Neural progenitor cell (in vitro differentiated cells): ENCODE data around the gene LRRN2. TPM values are rescaled to one million over a fixed set of nuclear protein-coding genes. Genes with fewer than 3 reads are reported as not detected.
A peak's percentile ranks its signal among the peaks of the same experiment; 100 is the strongest.

ENCODE experiments used
- DNase-seq: peaks from one replicate; pipeline ENCODE4 v3.0.0-alpha.2; 2016; ENCODE audit warnings: low spot score
- H2AFZ ChIP-seq: fragments of 200-600 bp; sonication (generic); replicated peaks from 2 replicates; pipeline ENCODE4 v1.6.1; 2016; ENCODE audit warnings: antibody characterized with exemption
- H3F3A ChIP-seq: fragments of 200-600 bp; sonication (generic); 2 replicates; pipeline ENCODE4 v1.6.1; 2016; ENCODE audit warnings: antibody characterized with exemption, low read depth
- H3K27ac ChIP-seq: fragments of 200-600 bp; sonication (generic); 2 replicates; pipeline ENCODE4 v1.5.1; 2016; ENCODE audit warnings: mild to moderate bottlenecking
- H3K27me3 ChIP-seq: fragments of 200-600 bp; sonication (generic); 2 replicates; pipeline ENCODE4 v1.6.1; 2016; ENCODE audit warnings: mild to moderate bottlenecking, moderate library complexity
- H3K36me3 ChIP-seq: fragments of 200-600 bp; sonication (generic); 2 replicates; pipeline ENCODE4 v1.5.1; 2016
- H3K4me1 ChIP-seq: fragments of 200-600 bp; sonication (generic); 2 replicates; pipeline ENCODE4 v1.6.1; 2016; ENCODE audit warnings: mixed run types
- H3K4me2 ChIP-seq: fragments of 200-600 bp; sonication (generic); 2 replicates; pipeline ENCODE4 v1.6.1; 2016
- H3K4me3 ChIP-seq: fragments of 200-600 bp; sonication (generic); 2 replicates; pipeline ENCODE4 v1.5.1; 2016
- H3K79me2 ChIP-seq: fragments of 200-600 bp; sonication (generic); 2 replicates; pipeline ENCODE4 v1.6.1; 2016; ENCODE audit warnings: low read depth
- H3K9ac ChIP-seq: fragments of 200-600 bp; sonication (generic); 2 replicates; pipeline ENCODE4 v1.6.1; 2016
- H3K9me3 ChIP-seq: fragments of 200-600 bp; sonication (generic); 2 replicates; pipeline ENCODE4 v1.5.1; 2016; ENCODE audit warnings: low read depth
- H4K20me1 ChIP-seq: fragments of 200-600 bp; sonication (generic); 2 replicates; pipeline ENCODE4 v1.6.1; 2016; ENCODE audit warnings: low read depth
- H3K27ac Mint-ChIP-seq: 3 replicates; pipeline ENCODE4 v1.8.0; 2021; ENCODE audit warnings: mixed read lengths
- H3K27me3 Mint-ChIP-seq: 2 replicates; pipeline ENCODE4 v1.8.0; 2022; ENCODE audit warnings: low read depth, mild to moderate bottlenecking, inconsistent platforms, moderate library complexity, mixed read lengths; ENCODE audit not compliant: insufficient read depth
- H3K36me3 Mint-ChIP-seq: 3 replicates; pipeline ENCODE4 v1.8.0; 2021; ENCODE audit warnings: mixed read lengths
- H3K4me1 Mint-ChIP-seq: 3 replicates; pipeline ENCODE4 v1.8.0; 2021; ENCODE audit warnings: mixed read lengths
- H3K4me3 Mint-ChIP-seq: 3 replicates; pipeline ENCODE4 v1.8.0; 2021; ENCODE audit warnings: mild to moderate bottlenecking, moderate library complexity, mixed read lengths
- H3K9me3 Mint-ChIP-seq: 3 replicates; pipeline ENCODE4 v1.8.0; 2020; ENCODE audit warnings: mixed read lengths
- EZH2 ChIP-seq: fragments of 200-600 bp; sonication (generic); IDR thresholded peaks from 2 replicates; pipeline ENCODE4 v1.6.1; 2017; ENCODE audit warnings: antibody characterized with exemption, mild to moderate bottlenecking, moderate library complexity
- EZH2phosphoT487 ChIP-seq: fragments of 200-600 bp; sonication (generic); IDR thresholded peaks from 2 replicates; pipeline ENCODE4 v1.6.1; 2017; ENCODE audit warnings: antibody characterized with exemption
- total RNA-seq: library from RNA; depleted of rRNA; stranded (reverse); fragments of >200 nt; gene quantifications from 2 replicates; pipeline ENCODE4 v1.2.3, GENCODE V29; 2015; ENCODE audit warnings: low replicate concordance
- TF ChIP-seq, protein P1 (sequence below): fragments of 200-600 bp; sonication (generic); IDR thresholded peaks from 2 replicates; pipeline ENCODE4 v1.5.1; 2017; ENCODE audit warnings: antibody characterized with exemption, mild to moderate bottlenecking

LRRN2 gene
- total RNA-seq, 1 donor from 2014 or later = 1.9 TPM

DNA sequence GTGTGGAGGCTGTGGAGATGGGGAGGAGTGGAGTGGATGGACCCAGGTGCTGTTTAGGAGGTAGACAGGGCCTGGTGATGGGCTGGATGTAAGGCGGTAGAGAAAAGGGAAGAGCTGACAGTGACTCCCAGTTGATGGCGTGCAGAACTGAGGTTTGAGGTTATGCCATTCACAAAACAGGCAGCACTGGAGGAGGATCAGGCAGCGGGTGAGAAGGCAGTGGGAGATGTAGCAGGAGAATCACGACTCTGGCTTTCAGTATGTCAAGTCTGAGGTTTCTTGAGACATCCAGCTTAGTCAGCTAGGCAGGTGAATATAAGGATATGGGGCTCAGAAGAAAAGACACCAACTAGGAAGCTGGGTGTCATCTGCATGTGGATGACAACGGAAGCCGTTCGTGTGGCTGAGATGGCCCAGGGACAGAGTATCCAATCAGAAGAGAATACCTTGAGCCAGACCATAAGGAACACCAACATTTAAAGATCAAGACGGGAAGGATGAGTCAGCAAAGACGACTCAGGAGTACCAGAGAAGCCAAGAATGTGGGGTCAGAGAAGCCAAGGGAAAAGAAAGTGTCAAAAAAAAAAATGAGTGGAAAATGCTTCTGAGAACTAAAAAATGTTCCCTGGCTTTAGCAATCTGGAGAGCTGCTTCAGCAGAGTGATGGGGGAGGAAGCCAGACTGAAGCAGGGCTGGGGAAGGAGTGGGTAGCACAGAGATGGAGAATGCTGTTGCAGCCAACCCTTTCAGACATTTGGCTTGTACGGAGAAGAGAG is 15.2 kb downstream of the LRRN2 start:
- peaks cover 5% of the 10 kb centered on the region for H3K4me1 ChIP-seq
- no peaks in the 10 kb centered on the region for H3K79me2 ChIP-seq
- peaks cover 2% of the 10 kb centered on the region for H3K27me3 Mint-ChIP-seq
- H3K36me3 ChIP-seq = no peaks in the 10 kb centered on the region
- no peaks in the 10 kb centered on the region for H3K9me3 Mint-ChIP-seq
- no peaks in the 10 kb centered on the region for H4K20me1 ChIP-seq
- H3F3A ChIP-seq = no peaks in the 10 kb centered on the region
- H3K4me1 Mint-ChIP-seq = peaks cover 20% of the 10 kb centered on the region
- H3K27me3 ChIP-seq = no peaks in the 10 kb centered on the region
- no peak overlapping the region for H3K9ac ChIP-seq
- H3K4me2 ChIP-seq = no peak overlapping the region
- H3K4me3 ChIP-seq = no peak overlapping the region
- H2AFZ ChIP-seq = no peak overlapping the region
- H3K27ac Mint-ChIP-seq = no peak overlapping the region
- H3K36me3 Mint-ChIP-seq = no peaks in the 10 kb centered on the region
- no peak for TF ChIP-seq EZH2phosphoT487
- H3K9me3 ChIP-seq = no peaks in the 10 kb centered on the region
- no peak for DNase-seq
- H3K27ac ChIP-seq = no peak overlapping the region
- no peak overlapping the region for H3K4me3 Mint-ChIP-seq

DNA sequence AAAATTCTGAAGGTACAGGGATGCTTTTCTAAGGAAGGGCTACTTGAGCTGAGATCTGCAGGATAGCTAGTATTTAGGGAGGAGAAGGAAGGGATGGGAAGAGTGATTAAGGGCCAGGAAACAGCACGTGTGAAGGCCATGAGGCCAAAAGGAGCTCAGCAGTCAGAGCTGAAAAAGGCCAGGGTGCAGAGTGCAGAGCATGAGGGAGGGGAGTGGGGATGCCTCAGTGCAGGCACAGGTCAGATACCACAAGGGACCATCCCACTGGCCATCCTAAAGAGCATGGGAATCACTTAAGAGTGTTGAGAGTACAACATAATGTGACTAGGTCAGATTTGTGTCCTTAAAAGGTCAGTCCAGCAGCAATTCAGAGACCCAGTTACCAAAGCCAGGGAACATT is 16.0 kb downstream of the LRRN2 start:
- Histone ChIP-seq H3K4me1 (peaks cover 9% of the 10 kb centered on the region), H3K9ac (no peak overlapping the region), H3K9me3 (no peaks in the 10 kb centered on the region), H3K27me3 (no peaks in the 10 kb centered on the region), H3F3A (no peaks in the 10 kb centered on the region), H3K36me3 (no peaks in the 10 kb centered on the region), H3K4me2 (no peak overlapping the region), H3K27ac (no peak overlapping the region), H3K4me3 (no peak overlapping the region), H2AFZ (no peak overlapping the region), H4K20me1 (no peaks in the 10 kb centered on the region), H3K79me2 (no peaks in the 10 kb centered on the region)
- DNase-seq = no peak
- no peaks in the 10 kb centered on the region for H3K9me3 Mint-ChIP-seq
- no peak overlapping the region for H3K4me3 Mint-ChIP-seq
- TF ChIP-seq EZH2phosphoT487 = no peak
- TF ChIP-seq, protein P1, sequence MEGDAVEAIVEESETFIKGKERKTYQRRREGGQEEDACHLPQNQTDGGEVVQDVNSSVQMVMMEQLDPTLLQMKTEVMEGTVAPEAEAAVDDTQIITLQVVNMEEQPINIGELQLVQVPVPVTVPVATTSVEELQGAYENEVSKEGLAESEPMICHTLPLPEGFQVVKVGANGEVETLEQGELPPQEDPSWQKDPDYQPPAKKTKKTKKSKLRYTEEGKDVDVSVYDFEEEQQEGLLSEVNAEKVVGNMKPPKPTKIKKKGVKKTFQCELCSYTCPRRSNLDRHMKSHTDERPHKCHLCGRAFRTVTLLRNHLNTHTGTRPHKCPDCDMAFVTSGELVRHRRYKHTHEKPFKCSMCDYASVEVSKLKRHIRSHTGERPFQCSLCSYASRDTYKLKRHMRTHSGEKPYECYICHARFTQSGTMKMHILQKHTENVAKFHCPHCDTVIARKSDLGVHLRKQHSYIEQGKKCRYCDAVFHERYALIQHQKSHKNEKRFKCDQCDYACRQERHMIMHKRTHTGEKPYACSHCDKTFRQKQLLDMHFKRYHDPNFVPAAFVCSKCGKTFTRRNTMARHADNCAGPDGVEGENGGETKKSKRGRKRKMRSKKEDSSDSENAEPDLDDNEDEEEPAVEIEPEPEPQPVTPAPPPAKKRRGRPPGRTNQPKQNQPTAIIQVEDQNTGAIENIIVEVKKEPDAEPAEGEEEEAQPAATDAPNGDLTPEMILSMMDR = no peak
- TF ChIP-seq EZH2 = no peak
- H3K27me3 Mint-ChIP-seq = no peaks in the 10 kb centered on the region
- H3K4me1 Mint-ChIP-seq = peaks cover 17% of the 10 kb centered on the region
- H3K27ac Mint-ChIP-seq = no peak overlapping the region
- H3K36me3 Mint-ChIP-seq = no peaks in the 10 kb centered on the region

DNA sequence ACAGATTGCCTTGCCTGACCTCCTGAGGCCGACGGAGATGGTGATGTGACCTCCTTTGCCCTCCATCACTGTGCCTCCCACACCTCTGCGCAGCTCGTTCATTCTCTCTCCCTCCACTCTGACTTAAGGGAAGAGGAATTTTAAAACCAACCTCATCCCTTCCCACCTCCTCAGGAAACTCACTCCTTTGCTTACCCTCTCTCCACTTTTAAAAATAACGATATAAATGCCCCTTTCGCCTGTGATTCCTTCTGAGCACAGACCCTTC is 21.2 kb downstream of the LRRN2 start:
- H2AFZ ChIP-seq = no peak overlapping the region
- H3K9ac ChIP-seq = no peak overlapping the region
- no peak overlapping the region for H3K4me3 ChIP-seq
- no peak overlapping the region for H3K27ac ChIP-seq
- TF ChIP-seq EZH2 = no peak
- TF ChIP-seq, protein P1 = no peak
- TF ChIP-seq EZH2phosphoT487 = no peak
- no peaks in the 10 kb centered on the region for H3K79me2 ChIP-seq
- Mint-ChIP-seq H3K27ac (peak overlapping the region; percentile 9), H3K27me3 (peaks cover 2% of the 10 kb centered on the region), H3K9me3 (no peaks in the 10 kb centered on the region), H3K4me1 (peaks cover 17% of the 10 kb centered on the region), H3K4me3 (peak overlapping the region; percentile 7), H3K36me3 (no peaks in the 10 kb centered on the region)
- H3K4me2 ChIP-seq = no peak overlapping the region
- H3F3A ChIP-seq = no peaks in the 10 kb centered on the region
- H3K27me3 ChIP-seq = no peaks in the 10 kb centered on the region
- no peaks in the 10 kb centered on the region for H3K36me3 ChIP-seq
- DNase-seq = no peak
- no peaks in the 10 kb centered on the region for H3K9me3 ChIP-seq
- no peaks in the 10 kb centered on the region for H4K20me1 ChIP-seq
- peaks cover 15% of the 10 kb centered on the region for H3K4me1 ChIP-seq

DNA sequence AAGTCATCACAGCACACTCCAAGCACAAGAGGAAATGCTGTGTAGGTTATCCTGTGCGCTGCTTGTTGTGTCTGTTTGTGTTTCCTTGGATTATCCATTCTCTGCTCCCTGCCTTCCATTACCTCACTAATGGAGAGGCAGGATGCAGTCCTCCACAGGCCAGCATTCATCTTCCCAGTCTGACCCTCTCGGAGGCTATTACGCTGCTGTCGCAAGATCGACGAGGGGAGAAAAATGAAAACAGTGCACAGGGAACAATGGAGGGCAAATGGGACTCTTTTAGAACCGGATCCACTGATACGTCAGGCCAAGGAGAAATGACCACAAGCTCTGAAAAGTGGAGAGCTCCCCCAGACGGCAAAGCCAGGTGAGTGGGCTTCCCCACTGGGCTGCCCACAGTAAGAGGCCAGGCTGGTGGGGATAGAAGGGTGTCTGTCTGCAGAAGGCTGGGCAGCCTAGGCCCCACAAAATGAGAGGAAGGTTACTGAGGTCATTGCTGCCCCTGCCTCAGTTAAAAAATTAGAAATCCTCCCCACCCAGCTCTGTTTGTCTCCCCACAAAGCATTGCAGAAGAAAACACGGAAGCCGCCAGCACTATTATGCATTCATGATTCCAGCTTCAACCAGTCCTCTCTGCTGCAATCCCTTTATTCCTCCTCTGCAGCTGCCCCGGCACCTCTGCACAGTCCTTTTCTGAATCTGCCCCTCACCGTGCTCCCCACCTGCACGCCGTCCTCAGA is 21.7 kb downstream of the LRRN2 start:
- Histone ChIP-seq H3F3A (no peaks in the 10 kb centered on the region), H3K36me3 (no peaks in the 10 kb centered on the region), H3K9me3 (no peaks in the 10 kb centered on the region), H3K9ac (no peak overlapping the region), H4K20me1 (no peaks in the 10 kb centered on the region), H3K4me1 (peaks cover 15% of the 10 kb centered on the region), H3K4me2 (no peak overlapping the region), H2AFZ (no peak overlapping the region), H3K4me3 (no peak overlapping the region), H3K27me3 (no peaks in the 10 kb centered on the region), H3K79me2 (no peaks in the 10 kb centered on the region), H3K27ac (no peak overlapping the region)
- Mint-ChIP-seq H3K27ac (peak overlapping the region; percentile 9), H3K4me3 (peak overlapping the region; percentile 19), H3K4me1 (peaks cover 17% of the 10 kb centered on the region), H3K27me3 (peaks cover 2% of the 10 kb centered on the region), H3K36me3 (no peaks in the 10 kb centered on the region), H3K9me3 (no peaks in the 10 kb centered on the region)
- DNase-seq = no peak
- TF ChIP-seq EZH2 = no peak
- TF ChIP-seq EZH2phosphoT487 = no peak
